ENCODE data around the gene GABRG3. TPM values are rescaled to one million over a fixed set of nuclear protein-coding genes. Genes with fewer than 3 reads are reported as not detected.

Gene GABRG3
- total and polyA plus RNA-seq, 2 donors, result 0.71 to 2.0 TPM

DNA sequence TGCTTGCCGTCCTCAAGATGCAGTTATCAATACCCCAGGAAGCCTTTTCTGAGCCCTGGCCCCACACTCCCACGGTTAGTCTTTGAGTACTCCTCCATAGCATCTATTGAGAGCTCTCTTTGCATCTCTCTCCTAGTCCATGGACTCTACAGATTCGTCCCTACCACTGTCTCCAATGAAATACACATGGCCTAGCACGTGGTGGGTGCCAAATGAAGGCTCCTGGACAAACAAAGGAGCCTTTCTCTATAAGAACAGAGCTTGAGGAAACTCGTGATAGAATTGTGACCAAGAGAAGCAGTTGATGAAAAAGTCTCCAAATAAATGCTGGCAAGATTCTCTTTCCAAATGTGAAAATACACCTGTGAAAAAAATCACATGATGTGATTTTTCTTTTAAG lies 166.1 kb downstream of the GABRG3 start:
- Histone ChIP-seq H3K36me3 (ENCODE audit: control insufficient read depth in 2 of 2, insufficient read depth in 2 of 2, low read length in 1 of 2) (no peaks in the 10 kb centered on the region), H3K27me3 (ENCODE audit: control insufficient read depth in 2 of 2, insufficient read depth in 1 of 2, low read length in 1 of 2) (no peaks in the 10 kb centered on the region), H3K27ac (ENCODE audit: low read depth in 1 of 2, low read length in 1 of 2) (no peak overlapping the region), H3K9me3 (ENCODE audit: control insufficient read depth in 2 of 2, insufficient read depth in 1 of 2, low read length in 1 of 2) (no peaks in the 10 kb centered on the region), H3K4me3 (ENCODE audit: low read length in 2 of 2) (no peak overlapping the region), H3K4me1 (ENCODE audit: control insufficient read depth in 2 of 2, insufficient read depth in 2 of 2, low read length in 2 of 2) (no peaks in the 10 kb centered on the region)
- 61% methylated on average over 5 of the region's 5 CpGs for WGBS
- DNase-seq (ENCODE audit: low read depth in 6 of 9, low spot score in 9 of 9), result no peak

DNA sequence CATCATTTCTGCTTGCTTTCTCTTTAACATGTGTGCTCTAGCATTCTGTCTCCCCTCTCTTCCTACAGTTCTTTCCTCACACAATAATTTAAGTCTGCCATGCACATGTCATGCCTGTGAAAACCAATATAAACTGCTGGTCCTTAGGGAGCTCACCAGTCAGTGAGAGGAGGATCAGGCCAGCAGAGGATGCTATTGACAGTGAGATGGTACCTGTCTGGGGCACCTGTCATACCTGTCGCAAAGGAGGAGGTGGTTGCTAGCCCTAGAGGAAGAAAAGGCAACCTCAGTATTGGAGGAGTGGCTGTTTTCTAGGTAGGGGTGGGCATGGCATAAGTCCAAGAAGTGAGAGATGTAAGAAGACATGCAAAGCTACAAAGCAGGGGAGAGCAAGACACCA lies 194.6 kb downstream of the GABRG3 start:
- no peaks in the 10 kb centered on the region for H3K27me3 ChIP-seq (ENCODE audit: control insufficient read depth in 2 of 2, insufficient read depth in 1 of 2, low read length in 1 of 2)
- no peak overlapping the region for H3K4me3 ChIP-seq (ENCODE audit: low read length in 2 of 2)
- no peak overlapping the region for H3K27ac ChIP-seq (ENCODE audit: low read depth in 1 of 2, low read length in 1 of 2)
- DNase-seq (ENCODE audit: low read depth in 6 of 9, low spot score in 9 of 9), result no peak
- H3K4me1 ChIP-seq (ENCODE audit: control insufficient read depth in 2 of 2, insufficient read depth in 2 of 2, low read length in 2 of 2), result no peaks in the 10 kb centered on the region
- no peaks in the 10 kb centered on the region for H3K36me3 ChIP-seq (ENCODE audit: control insufficient read depth in 2 of 2, insufficient read depth in 2 of 2, low read length in 1 of 2)
- peaks cover 1 to 5% of the 10 kb centered on the region in 2 donors for H3K9me3 ChIP-seq (ENCODE audit: control insufficient read depth in 2 of 2, insufficient read depth in 1 of 2, low read length in 1 of 2)
- 90% methylated on average over 1 of the region's 1 CpG for WGBS

DNA sequence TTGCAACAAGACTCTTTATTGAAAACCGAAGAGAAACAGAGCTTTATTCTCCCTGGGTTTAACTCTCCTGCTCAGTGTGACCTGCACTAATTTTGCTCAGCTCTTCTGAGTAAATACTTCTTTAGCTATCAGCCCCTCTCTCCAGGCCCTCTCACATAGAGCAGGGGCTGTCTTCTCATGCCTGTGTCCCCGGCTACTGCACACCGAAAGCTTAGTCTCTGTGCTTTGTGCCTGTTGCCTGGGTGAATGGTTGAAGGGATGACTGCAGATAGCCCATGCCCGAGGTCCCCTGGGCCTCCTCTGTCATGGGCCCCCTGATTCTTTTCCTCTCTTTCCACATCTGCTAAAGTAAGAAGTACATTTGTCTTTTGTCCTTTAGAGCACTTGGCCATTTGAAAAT lies 195.9 kb downstream of the GABRG3 start:
- Histone ChIP-seq H3K4me3 (ENCODE audit: low read length in 2 of 2) (no peak overlapping the region), H3K27ac (ENCODE audit: low read depth in 1 of 2, low read length in 1 of 2) (no peak overlapping the region), H3K4me1 (ENCODE audit: control insufficient read depth in 2 of 2, insufficient read depth in 2 of 2, low read length in 2 of 2) (no peaks in the 10 kb centered on the region), H3K27me3 (ENCODE audit: control insufficient read depth in 2 of 2, insufficient read depth in 1 of 2, low read length in 1 of 2) (no peaks in the 10 kb centered on the region), H3K36me3 (ENCODE audit: control insufficient read depth in 2 of 2, insufficient read depth in 2 of 2, low read length in 1 of 2) (no peaks in the 10 kb centered on the region), H3K9me3 (ENCODE audit: control insufficient read depth in 2 of 2, insufficient read depth in 1 of 2, low read length in 1 of 2) (peaks cover 0 to 5% of the 10 kb centered on the region in 2 donors)
- no peak for DNase-seq (ENCODE audit: low read depth in 6 of 9, low spot score in 9 of 9)
- 79% methylated on average over 4 of the region's 4 CpGs for WGBS

DNA sequence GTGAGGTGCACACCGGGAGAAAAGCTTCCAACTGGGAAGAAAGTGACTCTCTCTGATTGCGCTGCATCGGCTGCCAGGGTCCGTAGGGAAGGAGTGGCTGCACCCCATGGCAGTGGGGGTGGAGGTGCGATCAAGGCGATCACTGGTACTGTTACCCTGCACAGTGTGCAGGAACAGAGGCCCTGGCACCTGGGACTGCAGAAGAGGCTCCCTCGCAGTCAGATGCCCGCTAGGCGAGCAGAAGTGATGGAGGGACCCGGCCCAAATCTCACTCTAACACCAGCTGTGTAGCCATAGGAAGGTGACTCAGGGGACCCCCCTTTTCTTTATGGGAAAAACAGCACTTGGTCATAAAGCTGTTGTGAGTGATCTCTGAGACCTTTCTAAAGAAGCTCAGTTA lies 196.8 kb downstream of the GABRG3 start:
- no peak for DNase-seq (ENCODE audit: low read depth in 6 of 9, low spot score in 9 of 9)
- Histone ChIP-seq H3K27me3 (ENCODE audit: control insufficient read depth in 2 of 2, insufficient read depth in 1 of 2, low read length in 1 of 2) (no peaks in the 10 kb centered on the region), H3K27ac (ENCODE audit: low read depth in 1 of 2, low read length in 1 of 2) (no peak overlapping the region), H3K9me3 (ENCODE audit: control insufficient read depth in 2 of 2, insufficient read depth in 1 of 2, low read length in 1 of 2) (peaks cover 0 to 5% of the 10 kb centered on the region in 2 donors), H3K4me3 (ENCODE audit: low read length in 2 of 2) (no peak overlapping the region), H3K4me1 (ENCODE audit: control insufficient read depth in 2 of 2, insufficient read depth in 2 of 2, low read length in 2 of 2) (no peaks in the 10 kb centered on the region), H3K36me3 (ENCODE audit: control insufficient read depth in 2 of 2, insufficient read depth in 2 of 2, low read length in 1 of 2) (no peaks in the 10 kb centered on the region)
- WGBS, result 96% methylated on average over 10 of the region's 10 CpGs

DNA sequence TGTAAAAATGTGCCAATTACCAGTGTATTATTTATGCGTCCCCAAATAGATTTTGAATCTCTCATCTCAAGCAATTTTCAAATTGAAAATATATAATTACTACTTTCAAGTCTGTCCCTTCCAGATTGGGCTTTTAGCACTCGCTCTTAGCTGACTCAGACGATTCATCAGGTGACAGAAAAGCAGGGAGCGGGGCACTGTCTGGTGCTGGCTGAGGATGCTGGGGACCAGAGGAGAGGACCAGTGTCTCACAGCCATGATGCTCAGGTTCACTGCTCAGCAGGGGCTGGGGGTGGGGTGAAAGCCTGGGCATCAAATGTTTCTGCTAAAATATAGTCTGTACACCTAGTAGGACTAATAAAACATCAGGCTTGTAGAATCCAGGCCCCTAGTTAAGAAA lies 199.9 kb downstream of the GABRG3 start:
- Histone ChIP-seq H3K27ac (ENCODE audit: low read depth in 1 of 2, low read length in 1 of 2) (no peak overlapping the region), H3K36me3 (ENCODE audit: control insufficient read depth in 2 of 2, insufficient read depth in 2 of 2, low read length in 1 of 2) (no peaks in the 10 kb centered on the region), H3K4me1 (ENCODE audit: control insufficient read depth in 2 of 2, insufficient read depth in 2 of 2, low read length in 2 of 2) (no peaks in the 10 kb centered on the region), H3K27me3 (ENCODE audit: control insufficient read depth in 2 of 2, insufficient read depth in 1 of 2, low read length in 1 of 2) (no peaks in the 10 kb centered on the region), H3K4me3 (ENCODE audit: low read length in 2 of 2) (no peak overlapping the region), H3K9me3 (ENCODE audit: control insufficient read depth in 2 of 2, insufficient read depth in 1 of 2, low read length in 1 of 2) (peaks cover 0 to 3% of the 10 kb centered on the region in 2 donors)
- WGBS, result 95% methylated on average over 4 of the region's 4 CpGs
- DNase-seq (ENCODE audit: low read depth in 6 of 9, low spot score in 9 of 9), result no peak

DNA sequence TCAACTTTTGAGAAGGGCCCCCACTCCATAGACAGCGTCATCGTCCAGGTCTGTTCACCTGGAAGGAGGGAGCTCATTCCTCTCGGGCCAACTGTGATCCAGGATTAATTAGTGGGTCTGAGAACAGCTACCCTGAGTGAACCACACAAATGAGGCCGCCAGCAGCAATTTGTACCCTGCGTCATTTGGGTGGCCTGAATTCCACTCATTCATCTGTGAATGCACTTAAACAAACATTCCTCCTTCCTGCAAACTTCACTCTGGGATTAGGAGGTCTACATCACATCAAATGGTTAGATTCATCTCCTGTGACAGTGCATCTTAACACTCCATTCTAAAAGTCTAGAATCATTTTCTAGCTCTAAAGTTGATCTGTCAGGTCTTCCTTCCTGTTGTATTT lies 201.8 kb downstream of the GABRG3 start:
- 88% methylated on average over 5 of the region's 5 CpGs for WGBS
- Histone ChIP-seq H3K9me3 (ENCODE audit: control insufficient read depth in 2 of 2, insufficient read depth in 1 of 2, low read length in 1 of 2) (peaks cover 0 to 3% of the 10 kb centered on the region in 2 donors), H3K27me3 (ENCODE audit: control insufficient read depth in 2 of 2, insufficient read depth in 1 of 2, low read length in 1 of 2) (no peaks in the 10 kb centered on the region), H3K36me3 (ENCODE audit: control insufficient read depth in 2 of 2, insufficient read depth in 2 of 2, low read length in 1 of 2) (no peaks in the 10 kb centered on the region), H3K4me1 (ENCODE audit: control insufficient read depth in 2 of 2, insufficient read depth in 2 of 2, low read length in 2 of 2) (no peaks in the 10 kb centered on the region), H3K27ac (ENCODE audit: low read depth in 1 of 2, low read length in 1 of 2) (no peak overlapping the region), H3K4me3 (ENCODE audit: low read length in 2 of 2) (no peak overlapping the region)
- DNase-seq (ENCODE audit: low read depth in 6 of 9, low spot score in 9 of 9), result no peak

DNA sequence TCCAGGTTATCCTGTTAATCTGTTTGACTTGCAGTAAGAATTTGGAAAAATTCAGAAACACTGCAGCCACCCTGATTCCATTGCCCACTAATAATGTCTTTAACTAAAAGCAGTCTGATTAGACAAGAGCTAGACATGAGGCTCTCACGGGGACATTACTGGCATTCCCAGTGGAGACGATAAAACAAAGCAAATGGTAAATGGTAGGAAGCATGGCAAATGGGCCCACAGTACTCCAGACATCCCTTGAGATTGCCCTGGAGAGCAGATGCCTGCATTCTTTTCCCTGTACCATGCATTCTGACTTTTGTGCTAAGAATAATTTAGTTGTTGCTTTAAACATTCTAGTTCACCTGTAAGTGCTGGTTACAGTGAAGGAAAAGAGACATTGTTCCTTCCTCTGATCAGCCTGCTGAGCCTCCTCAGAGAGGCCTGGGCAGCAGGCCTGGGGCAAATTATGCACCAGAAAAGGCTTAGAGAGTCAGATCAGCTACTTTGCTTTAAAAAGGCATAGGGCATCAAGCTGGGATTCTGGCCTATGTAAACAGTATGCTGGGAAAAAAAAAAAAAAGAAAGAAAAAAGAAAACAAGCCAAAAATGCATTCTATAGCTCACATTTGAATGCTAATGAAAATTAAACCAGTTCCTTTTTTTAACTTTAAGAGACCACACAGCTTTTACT lies 204.6 kb downstream of the GABRG3 start:
- no peak for DNase-seq (ENCODE audit: low read depth in 6 of 9, low spot score in 9 of 9)
- Histone ChIP-seq H3K36me3 (ENCODE audit: control insufficient read depth in 2 of 2, insufficient read depth in 2 of 2, low read length in 1 of 2) (no peaks in the 10 kb centered on the region), H3K4me3 (ENCODE audit: low read length in 2 of 2) (no peak overlapping the region), H3K9me3 (ENCODE audit: control insufficient read depth in 2 of 2, insufficient read depth in 1 of 2, low read length in 1 of 2) (peaks cover 0 to 3% of the 10 kb centered on the region in 2 donors), H3K27me3 (ENCODE audit: control insufficient read depth in 2 of 2, insufficient read depth in 1 of 2, low read length in 1 of 2) (no peaks in the 10 kb centered on the region), H3K27ac (ENCODE audit: low read depth in 1 of 2, low read length in 1 of 2) (no peak overlapping the region), H3K4me1 (ENCODE audit: control insufficient read depth in 2 of 2, insufficient read depth in 2 of 2, low read length in 2 of 2) (no peaks in the 10 kb centered on the region)
- WGBS, result 85% methylated on average over 2 of the region's 2 CpGs

DNA sequence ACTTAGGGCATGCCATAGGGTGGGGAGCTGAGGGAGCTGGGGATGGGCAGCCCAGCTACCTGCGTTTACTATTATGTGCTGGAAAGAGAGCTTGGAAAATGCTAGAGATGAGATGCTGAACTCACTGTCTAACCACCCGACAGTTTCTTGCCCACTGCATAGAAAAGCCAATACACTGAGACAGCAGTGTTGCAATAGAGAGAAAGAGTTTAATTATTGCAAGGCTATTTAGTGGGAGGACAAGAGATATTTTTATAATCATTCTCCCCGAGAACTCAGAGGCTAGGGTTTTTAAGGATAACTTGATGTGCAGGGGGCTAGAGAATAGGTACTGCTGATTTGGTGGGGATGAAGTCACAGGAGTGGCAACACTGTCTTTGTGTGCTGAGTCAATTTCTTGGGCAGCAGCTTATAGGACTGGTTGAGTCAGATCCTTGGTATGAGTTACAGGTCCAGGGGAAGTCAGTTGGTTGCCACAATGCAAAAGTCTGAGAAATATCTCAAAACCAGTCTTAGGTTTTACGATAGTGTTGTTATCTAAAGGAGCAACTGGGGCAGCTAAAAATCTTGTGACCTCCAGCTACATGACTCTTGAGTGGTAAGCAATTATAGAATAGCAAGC lies 205.9 kb downstream of the GABRG3 start:
- no peaks in the 10 kb centered on the region for H3K4me1 ChIP-seq (ENCODE audit: control insufficient read depth in 2 of 2, insufficient read depth in 2 of 2, low read length in 2 of 2)
- no peaks in the 10 kb centered on the region for H3K36me3 ChIP-seq (ENCODE audit: control insufficient read depth in 2 of 2, insufficient read depth in 2 of 2, low read length in 1 of 2)
- H3K27me3 ChIP-seq (ENCODE audit: control insufficient read depth in 2 of 2, insufficient read depth in 1 of 2, low read length in 1 of 2), result no peaks in the 10 kb centered on the region
- no peak for DNase-seq (ENCODE audit: low read depth in 6 of 9, low spot score in 9 of 9)
- no peak overlapping the region for H3K27ac ChIP-seq (ENCODE audit: low read depth in 1 of 2, low read length in 1 of 2)
- no peak overlapping the region for H3K4me3 ChIP-seq (ENCODE audit: low read length in 2 of 2)
- WGBS, result 94% methylated on average over 4 of the region's 4 CpGs
- peaks cover 0 to 3% of the 10 kb centered on the region in 2 donors for H3K9me3 ChIP-seq (ENCODE audit: control insufficient read depth in 2 of 2, insufficient read depth in 1 of 2, low read length in 1 of 2)

DNA sequence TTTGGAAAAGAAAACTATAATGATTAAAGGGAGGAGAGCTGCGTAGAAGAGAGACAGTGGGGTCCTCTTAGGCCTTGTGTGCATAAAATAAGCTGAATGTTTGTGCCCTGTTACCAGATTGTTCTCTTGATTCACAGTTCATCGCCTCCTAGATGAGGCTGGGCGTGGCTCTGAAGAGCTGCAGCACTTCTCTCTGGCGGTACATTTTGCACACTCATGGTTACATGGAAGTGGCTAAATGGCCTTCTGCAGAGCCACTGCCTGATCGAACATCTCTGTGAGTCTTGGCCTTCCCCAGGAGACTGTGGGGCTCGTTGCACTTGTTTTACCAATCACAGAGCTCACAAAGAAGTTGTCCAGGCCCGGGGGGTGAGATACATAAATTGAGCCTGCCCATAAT lies 208.8 kb downstream of the GABRG3 start:
- H3K27me3 ChIP-seq (ENCODE audit: control insufficient read depth in 2 of 2, insufficient read depth in 1 of 2, low read length in 1 of 2), result no peaks in the 10 kb centered on the region
- 75% methylated on average over 7 of the region's 7 CpGs for WGBS
- H3K4me3 ChIP-seq (ENCODE audit: low read length in 2 of 2), result no peak overlapping the region
- no peak for DNase-seq (ENCODE audit: low read depth in 6 of 9, low spot score in 9 of 9)
- no peak overlapping the region for H3K27ac ChIP-seq (ENCODE audit: low read depth in 1 of 2, low read length in 1 of 2)
- no peaks in the 10 kb centered on the region for H3K36me3 ChIP-seq (ENCODE audit: control insufficient read depth in 2 of 2, insufficient read depth in 2 of 2, low read length in 1 of 2)
- peaks cover 0 to 2% of the 10 kb centered on the region in 2 donors for H3K9me3 ChIP-seq (ENCODE audit: control insufficient read depth in 2 of 2, insufficient read depth in 1 of 2, low read length in 1 of 2)
- no peaks in the 10 kb centered on the region for H3K4me1 ChIP-seq (ENCODE audit: control insufficient read depth in 2 of 2, insufficient read depth in 2 of 2, low read length in 2 of 2)
